HCT116 (cell line): ENCODE data around the gene ZBTB7C. TPM values are rescaled to one million over a fixed set of nuclear protein-coding genes. Genes with fewer than 3 reads are reported as not detected.

Experiments used
- ATAC-seq: fragments of 200-7000 bp; cut with Tn5 transposase; 2 replicates; pipeline ENCODE4 v1.9.1; 2020; ENCODE audit warnings: mild to moderate bottlenecking, moderate library complexity
- BruUV-seq: library from RNA; stranded (reverse); fragments of 400-500 nt; replicated peaks from 2 replicates; lab custom pipeline; 2021; lab: Mats Ljungman, UMichigan
- CTCF ChIA-PET: fragments of 300-600 bp; sonication (Branson Sonifier 250); formaldehyde crosslinking; loops from one replicate; lab custom pipeline; 2021; ENCODE audit warnings: antibody characterized with exemption; lab: Charles Lee
- POLR2A ChIA-PET: fragments of 300-600, 350-600 bp; sonication (Branson Sonifier 250); formaldehyde crosslinking; loops from one replicate; lab custom pipeline; 2021; ENCODE audit warnings: antibody characterized with exemption; lab: Charles Lee
- RAD21 ChIA-PET, 2 experiments: fragments of 300-600 bp; sonication (Branson Sonifier 250); formaldehyde crosslinking; loops; one replicate each; lab custom pipeline; 2023; ENCODE audit warnings: low total read pairs in 2 of 2; ENCODE audit not compliant: uncharacterized antibody in 2 of 2, unreplicated experiment in 2 of 2, low non-redundant PET in 1 of 2; lab: Charles Lee
- DNase-seq: peaks from one replicate; pipeline ENCODE4 v3.0.0-alpha.2; 2010; ENCODE audit warnings: low read depth, low spot score
- H2AFZ ChIP-seq: fragments of 200-600 bp; shearing (Covaris generic), sonication (generic); 2 replicates; pipeline ENCODE4 v1.6.1; 2017; ENCODE audit warnings: low read depth, mixed run types, mixed read lengths, antibody characterized with exemption, low read length; ENCODE audit not compliant: poor library complexity, severe bottlenecking
- H3K27ac ChIP-seq: 2 replicates; pipeline ENCODE4 v1.5.1; 2012; ENCODE audit warnings: low read depth, low read length
- H3K27me3 ChIP-seq: fragments of 200-600 bp; sonication (generic); 2 replicates; pipeline ENCODE4 v1.6.1; 2016; ENCODE audit warnings: mixed run types, low read length, mixed read lengths; ENCODE audit not compliant: insufficient read depth
- H3K36me3 ChIP-seq, 2 experiments: fragments of 200-500 bp in 1 of 2; fragments of 200-600 bp in 1 of 2; sonication (Bioruptor generic) in 1 of 2; sonication (generic) in 1 of 2; 2 replicates each; pipeline versions ENCODE4 v1.5.1 to v1.6.1; 2014 to 2016; ENCODE audit warnings: low read length in 2 of 2, inconsistent platforms in 1 of 2, mixed read lengths in 1 of 2, mixed run types in 1 of 2; ENCODE audit not compliant: insufficient read depth in 2 of 2, control insufficient read depth in 1 of 2
- H3K4me1 ChIP-seq, 2 experiments: fragments of 200-600 bp in 1 of 2; sonication (generic) in 1 of 2; 2 replicates each; pipeline versions ENCODE4 v1.5.1 to v1.6.1; 2012 to 2017; ENCODE audit warnings: low read length in 2 of 2, inconsistent platforms in 1 of 2, mild to moderate bottlenecking in 1 of 2, mixed read lengths in 1 of 2, mixed run types in 1 of 2, moderate library complexity in 1 of 2; ENCODE audit not compliant: insufficient read depth in 2 of 2, control insufficient read depth in 1 of 2
- H3K4me2 ChIP-seq: fragments of 200-600 bp; sonication (generic); 2 replicates; pipeline ENCODE4 v1.6.1; 2017; ENCODE audit warnings: mixed run types, low read length, mixed read lengths
- H3K4me3 ChIP-seq, 2 experiments: fragments of 200-600 bp in 1 of 2; sonication (generic) in 1 of 2; replicated peaks in 1 of 2; 2 replicates each; pipeline ENCODE4 v1.5.1; 2011 to 2016; ENCODE audit warnings: low read length in 2 of 2, control low read depth in 1 of 2, low read depth in 1 of 2, mild to moderate bottlenecking in 1 of 2, mixed read lengths in 1 of 2, mixed run types in 1 of 2
- H3K79me2 ChIP-seq: fragments of 200-600 bp; sonication (generic); 2 replicates; pipeline ENCODE4 v1.6.1; 2017; ENCODE audit warnings: mild to moderate bottlenecking, mixed run types, low read length, moderate library complexity, mixed read lengths; ENCODE audit not compliant: insufficient read depth
- H3K9ac ChIP-seq: fragments of 200-600 bp; sonication (generic); 2 replicates; pipeline ENCODE4 v1.6.1; 2016; ENCODE audit warnings: low read length, mixed read lengths
- H3K9me2 ChIP-seq: fragments of 200-600 bp; sonication (generic), shearing (Covaris generic); 2 replicates; pipeline ENCODE4 v1.6.1; 2017; ENCODE audit warnings: mixed run types, mild to moderate bottlenecking, moderate library complexity; ENCODE audit not compliant: insufficient read depth
- H3K9me3 ChIP-seq, 2 experiments: fragments of 200-500 bp in 1 of 2; fragments of 200-600 bp in 1 of 2; sonication (Bioruptor generic) in 1 of 2; sonication (generic) in 1 of 2; 2 replicates each; pipeline ENCODE4 v1.6.1; 2014 to 2017; ENCODE audit warnings: low read length in 2 of 2, mixed read lengths in 2 of 2, inconsistent platforms in 1 of 2, low read depth in 1 of 2, mild to moderate bottlenecking in 1 of 2, mixed run types in 1 of 2, moderate library complexity in 1 of 2; ENCODE audit not compliant: control insufficient read depth in 1 of 2, insufficient read depth in 1 of 2
- H4K20me1 ChIP-seq: fragments of 200-600 bp; sonication (generic), shearing (Covaris generic); 2 replicates; pipeline ENCODE4 v1.6.1; 2017; ENCODE audit warnings: mixed run types, mild to moderate bottlenecking, moderate library complexity; ENCODE audit not compliant: insufficient read depth
- CEBPB ChIP-seq: IDR thresholded peaks from 2 replicates; pipeline ENCODE4 v1.6.1; 2012; ENCODE audit warnings: low read depth
- ELF1 ChIP-seq: IDR thresholded peaks from 2 replicates; pipeline ENCODE4 v1.6.1; 2012; ENCODE audit warnings: low read depth, borderline replicate concordance
- FOSL1 ChIP-seq: IDR thresholded peaks from 2 replicates; pipeline ENCODE4 v1.6.1; 2012; ENCODE audit warnings: low read depth
- POLR2A ChIP-seq: IDR thresholded peaks from 2 replicates; pipeline ENCODE4 v1.7.0; 2011; ENCODE audit warnings: borderline replicate concordance; ENCODE audit not compliant: insufficient read depth, insufficient read length; ENCODE audit errors: extremely low read depth
- RAD21 ChIP-seq: IDR thresholded peaks from 2 replicates; pipeline ENCODE4 v1.6.1; 2012; ENCODE audit warnings: low read depth, mild to moderate bottlenecking
- REST ChIP-seq: IDR thresholded peaks from 2 replicates; pipeline ENCODE4 v1.6.1; 2012; ENCODE audit warnings: low read depth
- SRF ChIP-seq: IDR thresholded peaks from 2 replicates; pipeline ENCODE4 v1.6.1; 2012; ENCODE audit warnings: low read depth
- ZFX ChIP-seq: fragments of 450-650 bp; IDR thresholded peaks from 2 replicates; pipeline ENCODE4 v1.6.1; 2017
- intact Hi-C: fragments of 100-400 bp; cut with micrococcal nuclease; formaldehyde crosslinking; loops from 2 replicates; pipeline ENCODE4 v1.10.0; 2022
- total RNA-seq: library from RNA; stranded (reverse); gene quantifications from one replicate; pipeline ENCODE4 v1.2.1, GENCODE V29; 2021; ENCODE audit not compliant: unreplicated experiment

ZBTB7C gene
- total RNA-seq, 1 experiment from 2014 or later: 0.37 TPM

DNA sequence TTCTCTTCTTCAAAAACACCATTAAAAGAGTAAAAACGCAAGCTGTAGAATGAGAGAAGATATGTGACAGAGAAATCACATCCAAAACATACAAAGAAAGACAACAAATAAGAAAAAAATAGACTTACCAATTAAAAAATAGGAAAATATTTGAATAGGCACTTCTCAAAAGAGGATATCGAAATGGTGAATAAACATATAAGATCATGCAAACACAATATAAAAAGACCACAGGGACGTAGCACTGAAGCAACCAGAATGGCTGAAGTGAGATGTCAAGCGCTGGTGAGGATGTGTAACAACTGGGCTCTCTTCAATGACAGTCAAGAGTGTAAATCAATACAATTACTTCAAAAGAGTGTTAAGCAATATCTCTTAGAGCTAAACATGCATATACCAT lies 202.3 kb downstream of the ZBTB7C start:
- DNase-seq (no peak), ATAC-seq (no peak)
- Histone ChIP-seq H3K79me2 (no peaks in the 10 kb centered on the region), H2AFZ (no peak overlapping the region), H3K4me1 (peaks cover 0 to 8% of the 10 kb centered on the region in 2 experiments; a peak in 1 of 4 replicates), H4K20me1 (no peaks in the 10 kb centered on the region), H3K9me2 (no peaks in the 10 kb centered on the region), H3K4me3 (no peak overlapping the region), H3K27ac (no peak overlapping the region), H3K9ac (no peak overlapping the region), H3K4me2 (no peak overlapping the region), H3K36me3 (no peaks in the 10 kb centered on the region), H3K9me3 (no peaks in the 10 kb centered on the region), H3K27me3 (peaks cover 13% of the 10 kb centered on the region; the same call in 1 of the 2 replicates)
- POLR2A ChIA-PET: no interaction called here
- TF ChIP-seq CEBPB (no peak), RAD21 (no peak), SRF (no peak), POLR2A (no peak), ZFX (no peak), REST (no peak), FOSL1 (no peak), ELF1 (no peak)
- RAD21 ChIA-PET: no interaction called here
- BruUV-seq: no TSS peak
- intact Hi-C loops: no loop called here
- CTCF ChIA-PET: no interaction called here
